Breast epithelium (tissue), 3 donors: ENCODE results near the gene MAPK8.

ENCODE experiments used
- CTCF ChIP-seq, 3 donors: fragments of 450-650 bp; IDR thresholded peaks; one replicate each; pipeline ENCODE4 v1.5.1; 2016 to 2017; ENCODE audit warnings: antibody characterized with exemption in 3 of 3, mild to moderate bottlenecking in 3 of 3, moderate library complexity in 3 of 3
- POLR2A ChIP-seq: fragments of 450-650 bp; IDR thresholded peaks from one replicate; pipeline ENCODE4 v1.6.1; 2016; ENCODE audit warnings: antibody characterized with exemption, mild to moderate bottlenecking, moderate library complexity
- POLR2AphosphoS5 ChIP-seq, 3 donors: sonication (generic); formaldehyde crosslinking; IDR thresholded peaks; one replicate each; pipeline ENCODE4 v1.6.1; 2017; ENCODE audit warnings: antibody characterized with exemption in 3 of 3

GRCh38 chr10:48446785-48447184 is 140.3 kb downstream of the MAPK8 start:
- no peak for TF ChIP-seq CTCF (IDR thresholded peaks at IDR 0.05)
- TF ChIP-seq POLR2A: no peak
- no peak for TF ChIP-seq POLR2AphosphoS5 (IDR thresholded peaks at IDR 0.05)
